ENCODE measurements around the gene PIGL. TPM values are rescaled to one million over a fixed set of nuclear protein-coding genes. Genes with fewer than 3 reads are reported as not detected.

Gene PIGL
- total and polyA plus RNA-seq, 2 experiments from 2014 or later: 32.9 to 47.3 TPM

DNA sequence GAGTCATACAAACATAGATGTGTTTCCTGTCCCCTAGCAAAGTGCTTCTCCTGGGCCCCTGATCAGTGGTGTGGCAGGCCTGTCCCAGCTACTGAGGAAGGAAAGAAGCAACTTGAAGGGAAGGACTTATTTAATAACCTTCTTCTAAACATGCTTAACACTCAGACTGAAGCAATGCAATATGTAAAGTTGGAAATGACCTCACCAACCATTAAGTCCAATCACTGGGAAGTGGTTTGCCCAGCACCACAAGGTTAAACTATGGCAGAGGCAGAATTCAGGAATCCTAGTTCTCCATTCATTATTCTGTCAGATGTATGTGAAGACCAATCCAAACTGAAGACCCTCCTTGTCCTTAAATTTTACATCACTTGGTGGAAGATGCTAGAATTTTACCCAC is 97.2 kb downstream of the PIGL start (continued):
- TF ChIP-seq, protein P1, sequence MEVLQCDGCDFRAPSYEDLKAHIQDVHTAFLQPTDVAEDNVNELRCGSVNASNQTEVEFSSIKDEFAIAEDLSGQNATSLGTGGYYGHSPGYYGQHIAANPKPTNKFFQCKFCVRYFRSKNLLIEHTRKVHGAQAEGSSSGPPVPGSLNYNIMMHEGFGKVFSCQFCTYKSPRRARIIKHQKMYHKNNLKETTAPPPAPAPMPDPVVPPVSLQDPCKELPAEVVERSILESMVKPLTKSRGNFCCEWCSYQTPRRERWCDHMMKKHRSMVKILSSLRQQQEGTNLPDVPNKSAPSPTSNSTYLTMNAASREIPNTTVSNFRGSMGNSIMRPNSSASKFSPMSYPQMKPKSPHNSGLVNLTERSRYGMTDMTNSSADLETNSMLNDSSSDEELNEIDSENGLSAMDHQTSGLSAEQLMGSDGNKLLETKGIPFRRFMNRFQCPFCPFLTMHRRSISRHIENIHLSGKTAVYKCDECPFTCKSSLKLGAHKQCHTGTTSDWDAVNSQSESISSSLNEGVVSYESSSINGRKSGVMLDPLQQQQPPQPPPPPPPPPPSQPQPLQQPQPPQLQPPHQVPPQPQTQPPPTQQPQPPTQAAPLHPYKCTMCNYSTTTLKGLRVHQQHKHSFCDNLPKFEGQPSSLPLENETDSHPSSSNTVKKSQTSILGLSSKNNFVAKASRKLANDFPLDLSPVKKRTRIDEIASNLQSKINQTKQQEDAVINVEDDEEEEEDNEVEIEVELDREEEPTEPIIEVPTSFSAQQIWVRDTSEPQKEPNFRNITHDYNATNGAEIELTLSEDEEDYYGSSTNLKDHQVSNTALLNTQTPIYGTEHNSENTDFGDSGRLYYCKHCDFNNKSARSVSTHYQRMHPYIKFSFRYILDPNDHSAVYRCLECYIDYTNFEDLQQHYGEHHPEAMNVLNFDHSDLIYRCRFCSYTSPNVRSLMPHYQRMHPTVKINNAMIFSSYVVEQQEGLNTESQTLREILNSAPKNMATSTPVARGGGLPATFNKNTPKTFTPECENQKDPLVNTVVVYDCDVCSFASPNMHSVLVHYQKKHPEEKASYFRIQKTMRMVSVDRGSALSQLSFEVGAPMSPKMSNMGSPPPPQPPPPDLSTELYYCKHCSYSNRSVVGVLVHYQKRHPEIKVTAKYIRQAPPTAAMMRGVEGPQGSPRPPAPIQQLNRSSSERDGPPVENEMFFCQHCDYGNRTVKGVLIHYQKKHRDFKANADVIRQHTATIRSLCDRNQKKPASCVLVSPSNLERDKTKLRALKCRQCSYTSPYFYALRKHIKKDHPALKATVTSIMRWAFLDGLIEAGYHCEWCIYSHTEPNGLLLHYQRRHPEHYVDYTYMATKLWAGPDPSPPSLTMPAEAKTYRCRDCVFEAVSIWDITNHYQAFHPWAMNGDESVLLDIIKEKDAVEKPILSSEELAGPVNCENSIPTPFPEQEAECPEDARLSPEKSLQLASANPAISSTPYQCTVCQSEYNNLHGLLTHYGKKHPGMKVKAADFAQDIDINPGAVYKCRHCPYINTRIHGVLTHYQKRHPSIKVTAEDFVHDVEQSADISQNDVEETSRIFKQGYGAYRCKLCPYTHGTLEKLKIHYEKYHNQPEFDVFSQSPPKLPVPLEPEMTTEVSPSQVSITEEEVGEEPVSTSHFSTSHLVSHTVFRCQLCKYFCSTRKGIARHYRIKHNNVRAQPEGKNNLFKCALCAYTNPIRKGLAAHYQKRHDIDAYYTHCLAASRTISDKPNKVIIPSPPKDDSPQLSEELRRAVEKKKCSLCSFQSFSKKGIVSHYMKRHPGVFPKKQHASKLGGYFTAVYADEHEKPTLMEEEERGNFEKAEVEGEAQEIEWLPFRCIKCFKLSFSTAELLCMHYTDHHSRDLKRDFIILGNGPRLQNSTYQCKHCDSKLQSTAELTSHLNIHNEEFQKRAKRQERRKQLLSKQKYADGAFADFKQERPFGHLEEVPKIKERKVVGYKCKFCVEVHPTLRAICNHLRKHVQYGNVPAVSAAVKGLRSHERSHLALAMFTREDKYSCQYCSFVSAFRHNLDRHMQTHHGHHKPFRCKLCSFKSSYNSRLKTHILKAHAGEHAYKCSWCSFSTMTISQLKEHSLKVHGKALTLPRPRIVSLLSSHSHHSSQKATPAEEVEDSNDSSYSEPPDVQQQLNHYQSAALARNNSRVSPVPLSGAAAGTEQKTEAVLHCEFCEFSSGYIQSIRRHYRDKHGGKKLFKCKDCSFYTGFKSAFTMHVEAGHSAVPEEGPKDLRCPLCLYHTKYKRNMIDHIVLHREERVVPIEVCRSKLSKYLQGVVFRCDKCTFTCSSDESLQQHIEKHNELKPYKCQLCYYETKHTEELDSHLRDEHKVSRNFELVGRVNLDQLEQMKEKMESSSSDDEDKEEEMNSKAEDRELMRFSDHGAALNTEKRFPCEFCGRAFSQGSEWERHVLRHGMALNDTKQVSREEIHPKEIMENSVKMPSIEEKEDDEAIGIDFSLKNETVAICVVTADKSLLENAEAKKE (CRISPR knock-in tag; IDR thresholded peaks at IDR 0.05): no peak
- TF ChIP-seq ZNF331 (CRISPR knock-in tag; IDR thresholded peaks at IDR 0.05; ENCODE audit: low read depth): no peak
- no peak for TF ChIP-seq POLR2AphosphoS5 (IDR thresholded peaks at IDR 0.05; ENCODE audit: low read depth)
- no peak for TF ChIP-seq JUNB (IDR thresholded peaks at IDR 0.05; ENCODE audit: unreplicated experiment)

DNA sequence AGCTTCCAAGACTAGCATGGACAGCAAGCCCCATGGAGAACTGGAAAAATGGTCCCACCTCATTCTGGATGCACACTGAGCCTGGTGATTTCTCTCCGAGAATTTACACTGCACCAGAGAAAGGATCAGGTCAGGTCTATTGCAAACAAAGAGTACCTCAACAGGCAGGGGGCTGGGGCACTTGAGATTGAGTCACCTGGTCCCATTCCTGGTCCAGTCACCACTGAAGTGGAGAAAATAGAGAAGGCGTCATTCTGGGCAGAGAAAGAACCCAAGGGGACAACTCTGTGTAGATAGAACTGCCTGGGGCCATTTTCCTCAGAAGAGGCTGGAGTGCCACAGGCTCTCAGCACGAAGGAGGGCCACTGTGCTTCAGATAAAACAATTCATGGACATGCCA is 97.8 kb downstream of the PIGL start:
- Histone ChIP-seq H2AFZ (no peak overlapping the region), H3K36me3 (ENCODE audit: insufficient read depth) (no peaks in the 10 kb centered on the region), H3K4me1 (ENCODE audit: insufficient read depth) (no peaks in the 10 kb centered on the region), H3K27ac (ENCODE audit: low read depth) (no peak overlapping the region), H4K20me1 (replicated peaks; ENCODE audit: insufficient read depth) (no peaks in the 10 kb centered on the region), H3K79me2 (replicated peaks; ENCODE audit: insufficient read depth) (no peaks in the 10 kb centered on the region), H3F3A (replicated peaks; ENCODE audit: low read depth) (no peaks in the 10 kb centered on the region), H3K4me3 (no peak overlapping the region), H3K9me2 (ENCODE audit: insufficient read depth) (no peaks in the 10 kb centered on the region), H3K4me2 (no peak overlapping the region), H3K27me3 (ENCODE audit: insufficient read depth) (no peaks in the 10 kb centered on the region)
- H3K27me3 Mint-ChIP-seq (ENCODE audit: insufficient read depth, low read depth, poor library complexity): no peaks in the 10 kb centered on the region
- peaks cover 6% of the 10 kb centered on the region; the same call in 2 of the 3 replicates for H3K4me1 Mint-ChIP-seq
- TF ChIP-seq REST (IDR thresholded peaks at IDR 0.05; ENCODE audit: unreplicated experiment): no peak
- H3K4me3 Mint-ChIP-seq: no peak overlapping the region
- ATAC-seq (no peak), DNase-seq (ENCODE audit: low spot score) (no peak)
- H3K27ac Mint-ChIP-seq: no peak overlapping the region
- peaks cover 30% of the 10 kb centered on the region for H3K36me3 Mint-ChIP-seq (ENCODE audit: low read depth)
- H3K9me3 Mint-ChIP-seq: peaks cover 26% of the 10 kb centered on the region; the same call in 2 of the 3 replicates
